Nephron (organoid): ENCODE results near the gene CACNA2D3.

Source experiments
- H3K27ac Mint-ChIP-seq, 3 experiments: 2 replicates each; pipeline ENCODE4 v1.8.0; 2020; ENCODE audit warnings: mixed read lengths in 3 of 3, mild to moderate bottlenecking in 2 of 3, moderate library complexity in 1 of 3
- H3K27me3 Mint-ChIP-seq: 2 replicates; pipeline ENCODE4 v1.8.0; 2021; ENCODE audit warnings: low read depth, mild to moderate bottlenecking, moderate library complexity, mixed read lengths
- H3K36me3 Mint-ChIP-seq: 2 replicates; pipeline ENCODE4 v1.8.0; 2020; ENCODE audit warnings: low read depth, mixed read lengths
- H3K4me1 Mint-ChIP-seq: 2 replicates; pipeline ENCODE4 v1.8.0; 2020; ENCODE audit warnings: mixed read lengths
- H3K4me3 Mint-ChIP-seq, 3 experiments: 2 replicates each; pipeline ENCODE4 v1.8.0; 2020; ENCODE audit warnings: mild to moderate bottlenecking in 3 of 3, mixed read lengths in 3 of 3, moderate library complexity in 2 of 3
- H3K9me3 Mint-ChIP-seq: 2 replicates; pipeline ENCODE4 v1.8.0; 2020; ENCODE audit warnings: mixed read lengths
- TF ChIP-seq, protein P1 (sequence below), 3 experiments: fragments of 200-600 bp; sonication (generic); IDR thresholded peaks; one replicate each; pipeline ENCODE4 v1.5.0; 2021; ENCODE audit warnings: antibody characterized with exemption in 3 of 3; ENCODE audit not compliant: unreplicated experiment in 3 of 3

Gene CACNA2D3

DNA sequence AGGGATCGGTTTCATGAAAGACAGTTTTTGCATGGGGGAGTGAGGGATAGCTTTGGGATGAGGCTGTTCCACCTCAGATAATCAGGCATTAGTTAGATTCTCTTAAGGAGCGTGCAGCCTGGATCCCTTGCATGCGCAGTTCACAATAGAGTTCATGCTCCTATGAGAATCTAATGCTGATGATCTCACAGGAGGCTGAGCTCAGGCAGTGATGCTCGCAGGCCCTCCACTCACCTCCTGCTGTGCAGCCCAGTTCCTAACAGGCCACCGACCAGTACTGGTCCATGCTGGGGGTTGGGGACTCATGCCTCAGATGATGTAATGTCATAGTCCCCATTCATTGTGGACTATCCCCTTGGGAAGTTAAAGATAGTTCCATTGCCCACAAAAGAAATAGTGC lies 255.8 kb downstream of the CACNA2D3 start:
- Mint-ChIP-seq H3K27me3 (no peaks in the 10 kb centered on the region), H3K4me1 (peaks cover 22% of the 10 kb centered on the region), H3K27ac (no peak overlapping the region), H3K4me3 (no peak overlapping the region), H3K9me3 (no peaks in the 10 kb centered on the region), H3K36me3 (no peaks in the 10 kb centered on the region)
- TF ChIP-seq, protein P1, sequence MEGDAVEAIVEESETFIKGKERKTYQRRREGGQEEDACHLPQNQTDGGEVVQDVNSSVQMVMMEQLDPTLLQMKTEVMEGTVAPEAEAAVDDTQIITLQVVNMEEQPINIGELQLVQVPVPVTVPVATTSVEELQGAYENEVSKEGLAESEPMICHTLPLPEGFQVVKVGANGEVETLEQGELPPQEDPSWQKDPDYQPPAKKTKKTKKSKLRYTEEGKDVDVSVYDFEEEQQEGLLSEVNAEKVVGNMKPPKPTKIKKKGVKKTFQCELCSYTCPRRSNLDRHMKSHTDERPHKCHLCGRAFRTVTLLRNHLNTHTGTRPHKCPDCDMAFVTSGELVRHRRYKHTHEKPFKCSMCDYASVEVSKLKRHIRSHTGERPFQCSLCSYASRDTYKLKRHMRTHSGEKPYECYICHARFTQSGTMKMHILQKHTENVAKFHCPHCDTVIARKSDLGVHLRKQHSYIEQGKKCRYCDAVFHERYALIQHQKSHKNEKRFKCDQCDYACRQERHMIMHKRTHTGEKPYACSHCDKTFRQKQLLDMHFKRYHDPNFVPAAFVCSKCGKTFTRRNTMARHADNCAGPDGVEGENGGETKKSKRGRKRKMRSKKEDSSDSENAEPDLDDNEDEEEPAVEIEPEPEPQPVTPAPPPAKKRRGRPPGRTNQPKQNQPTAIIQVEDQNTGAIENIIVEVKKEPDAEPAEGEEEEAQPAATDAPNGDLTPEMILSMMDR (IDR thresholded peaks at IDR 0.05; ENCODE audit: unreplicated experiment in 3 of 3), result no peak

DNA sequence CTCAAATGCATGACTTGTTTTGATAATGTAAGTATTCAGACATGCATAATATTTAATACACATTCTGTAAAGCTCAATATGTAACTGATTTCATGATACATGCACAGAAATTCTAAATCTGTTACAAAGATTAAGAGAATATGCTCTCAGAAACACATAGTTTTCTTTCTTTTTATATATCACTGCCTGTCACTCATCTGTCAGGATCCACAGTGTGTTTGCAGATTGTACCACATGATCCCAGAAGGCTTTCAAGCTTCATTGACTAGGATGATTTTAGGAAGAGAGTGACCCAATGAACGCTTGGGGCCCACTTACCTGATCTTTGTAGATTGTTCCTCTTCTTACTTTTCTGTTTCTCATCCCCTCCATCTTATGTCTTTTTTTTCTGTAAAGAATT lies 261.9 kb downstream of the CACNA2D3 start:
- H3K27me3 Mint-ChIP-seq, result no peaks in the 10 kb centered on the region
- H3K9me3 Mint-ChIP-seq, result peaks cover 3% of the 10 kb centered on the region
- H3K4me1 Mint-ChIP-seq, result no peaks in the 10 kb centered on the region
- no peak overlapping the region for H3K4me3 Mint-ChIP-seq
- H3K36me3 Mint-ChIP-seq, result no peaks in the 10 kb centered on the region
- TF ChIP-seq, protein P1 (IDR thresholded peaks at IDR 0.05; ENCODE audit: unreplicated experiment in 3 of 3), result no peak
- no peak overlapping the region for H3K27ac Mint-ChIP-seq

DNA sequence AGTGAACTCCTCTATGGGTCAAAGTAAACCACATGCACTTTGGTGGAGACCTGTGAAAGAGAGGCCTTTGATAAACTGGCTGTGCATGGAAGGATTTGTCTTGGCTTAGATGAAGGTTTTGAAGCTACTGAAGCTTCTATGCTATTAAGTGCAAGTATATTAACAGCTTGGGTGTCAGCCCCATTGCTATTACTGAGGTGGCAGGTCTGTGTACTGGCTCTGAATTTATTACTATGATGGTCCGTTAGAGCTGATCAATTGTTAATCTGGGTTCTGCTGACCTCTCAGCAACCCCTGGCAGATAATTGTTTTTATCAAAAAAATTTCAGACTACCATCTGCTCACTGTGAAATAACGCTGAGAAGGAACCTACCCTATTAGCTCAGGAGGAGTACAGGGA lies 268.2 kb downstream of the CACNA2D3 start:
- H3K4me1 Mint-ChIP-seq, result no peaks in the 10 kb centered on the region
- H3K9me3 Mint-ChIP-seq, result peaks cover 3% of the 10 kb centered on the region
- TF ChIP-seq, protein P1 (IDR thresholded peaks at IDR 0.05; ENCODE audit: unreplicated experiment in 3 of 3), result no peak
- no peaks in the 10 kb centered on the region for H3K36me3 Mint-ChIP-seq
- H3K27ac Mint-ChIP-seq, result no peak overlapping the region
- H3K27me3 Mint-ChIP-seq, result peaks cover 8% of the 10 kb centered on the region
- H3K4me3 Mint-ChIP-seq, result no peak overlapping the region

DNA sequence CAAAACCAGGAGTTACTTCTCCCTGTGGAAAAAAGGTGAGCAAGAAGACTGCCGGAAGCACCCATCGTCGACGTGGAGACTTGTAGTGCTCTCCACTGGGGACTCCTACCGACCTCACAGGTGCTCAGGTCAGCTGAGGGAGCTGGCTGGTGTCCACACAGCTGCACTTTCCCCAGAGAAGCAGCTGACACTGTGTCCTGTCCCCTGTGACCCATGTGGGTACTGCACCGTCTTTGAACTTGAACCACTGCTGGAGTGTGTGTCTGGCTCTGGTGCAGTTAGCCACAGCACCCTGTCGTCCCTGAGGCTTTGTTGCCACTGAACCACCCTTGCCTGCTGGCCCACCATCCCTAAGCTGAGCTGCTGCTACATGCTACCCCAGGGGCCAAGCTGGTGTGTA lies 270.8 kb downstream of the CACNA2D3 start:
- Mint-ChIP-seq H3K27me3 (peaks cover 8% of the 10 kb centered on the region), H3K36me3 (no peaks in the 10 kb centered on the region), H3K9me3 (peaks cover 2% of the 10 kb centered on the region), H3K27ac (no peak overlapping the region), H3K4me3 (no peak overlapping the region), H3K4me1 (no peaks in the 10 kb centered on the region)
- TF ChIP-seq, protein P1 (IDR thresholded peaks at IDR 0.05; ENCODE audit: unreplicated experiment in 3 of 3), result no peak

DNA sequence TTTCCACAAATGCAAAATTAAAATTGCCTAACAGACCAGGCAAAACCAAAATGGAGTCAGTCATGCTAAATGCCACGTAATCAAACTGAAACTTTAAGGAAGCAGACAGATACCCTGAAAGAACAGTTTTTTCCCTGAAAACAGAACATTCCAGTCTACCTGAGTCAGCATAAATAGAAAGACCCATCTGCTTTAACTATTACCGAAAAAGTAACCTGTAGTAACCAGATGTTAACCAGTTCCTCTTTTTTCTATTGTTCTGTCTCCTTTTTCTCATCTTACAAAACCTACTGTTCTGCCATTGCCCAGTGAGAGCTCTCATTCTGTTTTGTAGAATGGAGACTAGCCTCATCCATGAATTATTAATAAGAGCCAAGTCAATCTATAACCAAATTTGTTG lies 286.0 kb downstream of the CACNA2D3 start:
- Mint-ChIP-seq H3K4me3 (no peak overlapping the region), H3K9me3 (peaks cover 8% of the 10 kb centered on the region), H3K36me3 (no peaks in the 10 kb centered on the region), H3K4me1 (no peaks in the 10 kb centered on the region), H3K27ac (no peak overlapping the region), H3K27me3 (no peaks in the 10 kb centered on the region)
- TF ChIP-seq, protein P1 (IDR thresholded peaks at IDR 0.05; ENCODE audit: unreplicated experiment in 3 of 3), result no peak

DNA sequence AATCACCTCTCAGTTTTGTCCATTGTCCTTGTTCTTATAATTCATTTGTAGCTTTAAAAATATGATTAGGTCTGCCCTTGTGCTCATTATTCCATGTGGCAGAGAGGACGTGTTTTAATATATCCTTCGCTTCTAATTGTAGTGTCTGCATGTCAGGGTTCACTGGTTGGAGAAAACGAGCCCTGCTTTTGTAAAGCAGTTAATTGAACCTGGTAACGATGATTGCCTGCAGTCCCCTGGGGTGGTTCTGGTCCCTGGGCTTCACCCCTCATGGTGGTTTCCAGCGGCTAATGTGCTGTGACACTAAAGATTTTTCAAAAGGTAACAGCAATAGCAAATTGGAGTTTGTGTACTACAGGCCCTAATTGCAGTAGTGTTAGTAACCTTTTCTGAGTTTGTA lies 299.6 kb downstream of the CACNA2D3 start:
- Mint-ChIP-seq H3K4me1 (peaks cover 18% of the 10 kb centered on the region), H3K4me3 (no peak overlapping the region), H3K27ac (no peak overlapping the region), H3K27me3 (peaks cover 12% of the 10 kb centered on the region), H3K36me3 (no peaks in the 10 kb centered on the region), H3K9me3 (no peaks in the 10 kb centered on the region)
- TF ChIP-seq, protein P1 (IDR thresholded peaks at IDR 0.05; ENCODE audit: unreplicated experiment in 3 of 3), result no peak
